Bronchial epithelial cell (primary cell): Measurements from ENCODE around the gene KCTD2. TPM values are rescaled to one million over a fixed set of nuclear protein-coding genes. Genes with fewer than 3 reads are reported as not detected.

Experiments
- DNase-seq: peaks from one replicate; pipeline ENCODE4 v3.0.0-alpha.2; 2010; ENCODE audit warnings: low read depth
- FAIRE-seq: peaks from 2 replicates; lab custom pipeline; 2011; peaks lifted over from hg19 to GRCh38; lab: Jason Lieb, UNC
- H3K27me3 ChIP-seq: 2 replicates; pipeline ENCODE4 v1.5.1; 2011; ENCODE audit warnings: low read length; ENCODE audit not compliant: control insufficient read depth, insufficient read depth
- H3K36me3 ChIP-seq: 2 replicates; pipeline ENCODE4 v1.5.1; 2011; ENCODE audit warnings: low read length; ENCODE audit not compliant: control insufficient read depth, insufficient read depth
- H3K4me3 ChIP-seq: 2 replicates; pipeline ENCODE4 v1.5.1; 2011; ENCODE audit warnings: mild to moderate bottlenecking, low read depth, low read length, control low read depth
- CTCF ChIP-seq: IDR thresholded peaks from 2 replicates; pipeline ENCODE4 v1.5.1; 2011; ENCODE audit warnings: mild to moderate bottlenecking, moderate library complexity, low read length, control low read depth, inconsistent platforms; ENCODE audit not compliant: insufficient read depth, severe bottlenecking
- total RNA-seq: library from RNA; depleted of rRNA; stranded (reverse); fragments of >200 nt; gene quantifications from 2 replicates; pipeline ENCODE4 v1.2.1, GENCODE V29; 2014

KCTD2 gene
- total RNA-seq, 1 donor from 2014 or later, result 5.0 TPM

DNA sequence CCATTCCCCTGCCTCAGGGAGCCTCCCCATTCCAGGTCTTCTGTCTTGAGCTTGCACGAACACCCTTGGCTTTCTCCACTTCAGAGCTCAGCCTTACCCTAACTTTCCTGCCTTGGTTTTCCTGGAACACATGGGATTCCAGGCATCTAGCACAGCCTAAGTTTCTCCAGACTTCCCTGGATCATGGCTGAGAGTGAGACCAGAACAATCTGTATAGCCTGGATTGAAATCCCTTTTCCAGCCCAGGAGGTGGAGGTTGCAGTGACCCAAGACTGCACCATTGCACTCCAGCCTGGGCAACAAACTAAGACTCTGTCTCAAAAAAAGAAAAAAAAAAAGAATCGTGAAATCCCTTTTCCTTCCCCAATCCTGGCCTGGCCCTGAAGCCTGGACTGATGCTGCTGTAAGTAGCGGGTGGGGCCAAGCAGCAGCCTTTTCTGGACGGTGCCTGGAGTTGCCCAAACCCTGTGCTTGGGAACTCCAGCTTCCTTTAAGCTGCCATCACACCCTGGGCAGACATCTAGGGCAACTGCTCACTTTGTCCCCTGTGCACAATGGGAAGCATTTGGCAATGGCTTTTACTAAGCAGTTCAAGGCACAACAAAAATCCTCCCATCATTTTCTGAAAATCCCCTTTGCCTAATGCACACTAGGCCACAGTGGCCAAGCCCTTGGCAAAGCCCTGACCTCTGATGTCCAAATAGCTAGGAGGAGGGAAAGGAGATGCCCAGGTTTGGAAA, 28.7 kb downstream of the KCTD2 start:
- no peaks in the 10 kb centered on the region for H3K27me3 ChIP-seq
- H3K36me3 ChIP-seq, result no peaks in the 10 kb centered on the region
- TF ChIP-seq CTCF, result no peak
- DNase-seq, result no peak
- no peak overlapping the region for H3K4me3 ChIP-seq
- FAIRE-seq, result no peak

- Histone ChIP-seq H3K36me3 (no peaks in the 10 kb centered on the region), H3K4me3 (peak overlapping the region; percentile 19), H3K27me3 (no peaks in the 10 kb centered on the region)
- TF ChIP-seq CTCF, result no peak
- DNase-seq (no peak), FAIRE-seq (no peak)
Observed at GRCh38 chr17:75077072-75077495, 30.1 kb downstream of the KCTD2 start.

GRCh38 chr17:75077496-75078283, 30.7 kb downstream of the KCTD2 start:
- Histone ChIP-seq H3K27me3 (no peaks in the 10 kb centered on the region), H3K4me3 (peak overlapping the region; percentile 19), H3K36me3 (no peaks in the 10 kb centered on the region)
- no peak for DNase-seq
- no peak for FAIRE-seq
- TF ChIP-seq CTCF, result peak; percentile 15

GRCh38 chr17:75078284-75079022, 31.4 kb downstream of the KCTD2 start:
- Histone ChIP-seq H3K4me3 (no peak overlapping the region), H3K36me3 (no peaks in the 10 kb centered on the region), H3K27me3 (no peaks in the 10 kb centered on the region)
- TF ChIP-seq CTCF, result no peak
- DNase-seq (peak; percentile 46), FAIRE-seq (no peak)

GRCh38 chr17:75079023-75079373, 32.0 kb downstream of the KCTD2 start:
- DNase-seq (no peak), FAIRE-seq (no peak)
- no peaks in the 10 kb centered on the region for H3K36me3 ChIP-seq
- H3K4me3 ChIP-seq, result no peak overlapping the region
- no peak for TF ChIP-seq CTCF
- H3K27me3 ChIP-seq, result no peaks in the 10 kb centered on the region
